OCI-LY1 (cell line): ENCODE results near the gene EML2.

Experiments used
- EZH2 ChIP-seq: fragments of 200-600 bp; sonication (generic), shearing (Covaris generic); IDR thresholded peaks from 2 replicates; pipeline ENCODE4 v1.8.0; 2017; ENCODE audit warnings: borderline replicate concordance, mixed run types, mild to moderate bottlenecking, antibody characterized with exemption, low read length, moderate library complexity, mixed read lengths
- TF ChIP-seq, protein P1 (sequence below): fragments of 200-600 bp; sonication (generic), shearing (Covaris generic); IDR thresholded peaks from 2 replicates; pipeline ENCODE4 v1.5.1; 2017; ENCODE audit warnings: mild to moderate bottlenecking, antibody characterized with exemption, low read length, moderate library complexity, mixed read lengths

DNA sequence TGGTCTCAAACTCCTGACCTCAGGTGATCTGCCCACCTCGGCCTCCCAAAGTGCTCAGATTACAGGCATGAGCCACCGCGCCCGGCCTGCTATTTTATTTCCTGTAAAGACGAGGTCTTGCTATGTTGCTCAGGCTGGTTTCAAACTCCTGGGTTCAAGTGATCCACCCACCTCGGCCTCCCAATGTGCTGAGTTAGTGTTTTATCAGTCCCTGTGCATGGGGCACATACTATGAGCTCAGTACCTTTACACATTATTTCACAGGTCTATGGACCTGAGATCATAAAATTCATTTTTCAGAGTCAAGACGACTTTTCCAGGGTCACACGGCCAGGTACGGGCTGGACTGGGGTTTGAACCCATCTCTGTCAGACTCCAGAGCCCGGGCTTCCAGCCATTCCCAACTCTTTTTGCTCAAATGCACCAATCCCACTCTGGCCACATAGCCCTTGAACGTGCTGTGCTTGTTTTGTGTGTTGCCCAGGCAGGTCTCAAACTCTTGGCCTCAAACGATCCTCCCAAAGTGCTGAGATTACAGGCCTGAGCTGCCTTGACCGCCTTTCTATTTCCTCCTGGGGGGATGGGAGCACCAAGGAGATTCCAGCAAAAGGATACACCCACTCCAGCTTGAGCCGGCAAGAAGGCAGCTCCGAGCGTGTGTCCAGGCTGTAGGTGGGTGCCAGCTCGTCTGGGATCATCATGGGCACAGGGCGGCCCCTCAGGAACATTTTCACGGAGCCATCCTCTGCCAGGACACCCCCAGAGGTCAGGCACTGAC is 1.1 kb downstream of the EML2 start:
- TF ChIP-seq, protein P1, sequence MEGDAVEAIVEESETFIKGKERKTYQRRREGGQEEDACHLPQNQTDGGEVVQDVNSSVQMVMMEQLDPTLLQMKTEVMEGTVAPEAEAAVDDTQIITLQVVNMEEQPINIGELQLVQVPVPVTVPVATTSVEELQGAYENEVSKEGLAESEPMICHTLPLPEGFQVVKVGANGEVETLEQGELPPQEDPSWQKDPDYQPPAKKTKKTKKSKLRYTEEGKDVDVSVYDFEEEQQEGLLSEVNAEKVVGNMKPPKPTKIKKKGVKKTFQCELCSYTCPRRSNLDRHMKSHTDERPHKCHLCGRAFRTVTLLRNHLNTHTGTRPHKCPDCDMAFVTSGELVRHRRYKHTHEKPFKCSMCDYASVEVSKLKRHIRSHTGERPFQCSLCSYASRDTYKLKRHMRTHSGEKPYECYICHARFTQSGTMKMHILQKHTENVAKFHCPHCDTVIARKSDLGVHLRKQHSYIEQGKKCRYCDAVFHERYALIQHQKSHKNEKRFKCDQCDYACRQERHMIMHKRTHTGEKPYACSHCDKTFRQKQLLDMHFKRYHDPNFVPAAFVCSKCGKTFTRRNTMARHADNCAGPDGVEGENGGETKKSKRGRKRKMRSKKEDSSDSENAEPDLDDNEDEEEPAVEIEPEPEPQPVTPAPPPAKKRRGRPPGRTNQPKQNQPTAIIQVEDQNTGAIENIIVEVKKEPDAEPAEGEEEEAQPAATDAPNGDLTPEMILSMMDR, result no peak
- TF ChIP-seq EZH2, result no peak
